Measurements from ENCODE around the gene MED12L. TPM values are rescaled to one million over a fixed set of nuclear protein-coding genes. Genes with fewer than 3 reads are reported as not detected.
"Not testable (repeated sequence)": the region's sequence is repeated elsewhere in the genome, so short reads cannot be mapped to it uniquely, and the experiment has no call there.

MED12L gene
- polyA plus RNA-seq, 1 donor from 2014 or later = 28.5 TPM

GRCh38 chr3:151234825-151235224 is 149.4 kb downstream of the MED12L start:
- Histone ChIP-seq H3K79me2 (replicated peaks; ENCODE audit: insufficient read depth, low read length) (no peaks in the 10 kb centered on the region), H3K4me3 (ENCODE audit: low read length) (no peak overlapping the region), H3K9me2 (ENCODE audit: insufficient read depth, low read length) (no peaks in the 10 kb centered on the region), H3K9ac (ENCODE audit: low read length) (no peak overlapping the region), H3K27me3 (ENCODE audit: insufficient read depth, low read depth, low read length) (no peaks in the 10 kb centered on the region), H3K36me3 (ENCODE audit: insufficient read depth, low read length) (no peaks in the 10 kb centered on the region), H2AFZ (ENCODE audit: low read depth, low read length) (no peak overlapping the region), H3K27ac (ENCODE audit: low read length) (no peak overlapping the region), H4K20me1 (ENCODE audit: insufficient read depth) (no peaks in the 10 kb centered on the region), H3K9me3 (ENCODE audit: low read length) (no peaks in the 10 kb centered on the region), H3F3A (ENCODE audit: insufficient read depth, low read length, poor library complexity, severe bottlenecking) (no peaks in the 10 kb centered on the region), H3K4me2 (ENCODE audit: low read length) (no peak overlapping the region)
- TF ChIP-seq RAD21 (conservative IDR thresholded peaks at IDR 0.05) (no peak), EZH2 (IDR thresholded peaks at IDR 0.05; ENCODE audit: borderline replicate concordance, insufficient read depth, low read length, poor library complexity, severe bottlenecking) (no peak), EP300 (conservative IDR thresholded peaks at IDR 0.05; ENCODE audit: poor library complexity, severe bottlenecking) (no peak), TAF1 (IDR thresholded peaks at IDR 0.05; ENCODE audit: low read depth) (no peak)
- TF ChIP-seq, protein P1, sequence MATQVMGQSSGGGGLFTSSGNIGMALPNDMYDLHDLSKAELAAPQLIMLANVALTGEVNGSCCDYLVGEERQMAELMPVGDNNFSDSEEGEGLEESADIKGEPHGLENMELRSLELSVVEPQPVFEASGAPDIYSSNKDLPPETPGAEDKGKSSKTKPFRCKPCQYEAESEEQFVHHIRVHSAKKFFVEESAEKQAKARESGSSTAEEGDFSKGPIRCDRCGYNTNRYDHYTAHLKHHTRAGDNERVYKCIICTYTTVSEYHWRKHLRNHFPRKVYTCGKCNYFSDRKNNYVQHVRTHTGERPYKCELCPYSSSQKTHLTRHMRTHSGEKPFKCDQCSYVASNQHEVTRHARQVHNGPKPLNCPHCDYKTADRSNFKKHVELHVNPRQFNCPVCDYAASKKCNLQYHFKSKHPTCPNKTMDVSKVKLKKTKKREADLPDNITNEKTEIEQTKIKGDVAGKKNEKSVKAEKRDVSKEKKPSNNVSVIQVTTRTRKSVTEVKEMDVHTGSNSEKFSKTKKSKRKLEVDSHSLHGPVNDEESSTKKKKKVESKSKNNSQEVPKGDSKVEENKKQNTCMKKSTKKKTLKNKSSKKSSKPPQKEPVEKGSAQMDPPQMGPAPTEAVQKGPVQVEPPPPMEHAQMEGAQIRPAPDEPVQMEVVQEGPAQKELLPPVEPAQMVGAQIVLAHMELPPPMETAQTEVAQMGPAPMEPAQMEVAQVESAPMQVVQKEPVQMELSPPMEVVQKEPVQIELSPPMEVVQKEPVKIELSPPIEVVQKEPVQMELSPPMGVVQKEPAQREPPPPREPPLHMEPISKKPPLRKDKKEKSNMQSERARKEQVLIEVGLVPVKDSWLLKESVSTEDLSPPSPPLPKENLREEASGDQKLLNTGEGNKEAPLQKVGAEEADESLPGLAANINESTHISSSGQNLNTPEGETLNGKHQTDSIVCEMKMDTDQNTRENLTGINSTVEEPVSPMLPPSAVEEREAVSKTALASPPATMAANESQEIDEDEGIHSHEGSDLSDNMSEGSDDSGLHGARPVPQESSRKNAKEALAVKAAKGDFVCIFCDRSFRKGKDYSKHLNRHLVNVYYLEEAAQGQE (IDR thresholded peaks at IDR 0.05; ENCODE audit: borderline replicate concordance) = no peak

- Histone ChIP-seq H2AFZ (ENCODE audit: low read depth, low read length) (no peak overlapping the region), H4K20me1 (ENCODE audit: insufficient read depth) (no peaks in the 10 kb centered on the region), H3K9me2 (ENCODE audit: insufficient read depth, low read length) (no peaks in the 10 kb centered on the region), H3K27me3 (ENCODE audit: insufficient read depth, low read depth, low read length) (no peaks in the 10 kb centered on the region), H3F3A (ENCODE audit: insufficient read depth, low read length, poor library complexity, severe bottlenecking) (no peaks in the 10 kb centered on the region), H3K79me2 (replicated peaks; ENCODE audit: insufficient read depth, low read length) (no peaks in the 10 kb centered on the region), H3K4me2 (ENCODE audit: low read length) (no peak overlapping the region), H3K36me3 (ENCODE audit: insufficient read depth, low read length) (no peaks in the 10 kb centered on the region), H3K4me3 (ENCODE audit: low read length) (no peak overlapping the region), H3K9ac (ENCODE audit: low read length) (no peak overlapping the region), H3K9me3 (ENCODE audit: low read length) (no peaks in the 10 kb centered on the region), H3K27ac (ENCODE audit: low read length) (no peak overlapping the region)
- TF ChIP-seq MXI1 (conservative IDR thresholded peaks at IDR 0.05; ENCODE audit: poor library complexity, severe bottlenecking) (no peak), SMC3 (conservative IDR thresholded peaks at IDR 0.05; ENCODE audit: poor library complexity) (no peak), EP300 (conservative IDR thresholded peaks at IDR 0.05; ENCODE audit: poor library complexity, severe bottlenecking) (no peak)
Observed at GRCh38 chr3:151236316-151236715, 150.9 kb downstream of the MED12L start.

DNA sequence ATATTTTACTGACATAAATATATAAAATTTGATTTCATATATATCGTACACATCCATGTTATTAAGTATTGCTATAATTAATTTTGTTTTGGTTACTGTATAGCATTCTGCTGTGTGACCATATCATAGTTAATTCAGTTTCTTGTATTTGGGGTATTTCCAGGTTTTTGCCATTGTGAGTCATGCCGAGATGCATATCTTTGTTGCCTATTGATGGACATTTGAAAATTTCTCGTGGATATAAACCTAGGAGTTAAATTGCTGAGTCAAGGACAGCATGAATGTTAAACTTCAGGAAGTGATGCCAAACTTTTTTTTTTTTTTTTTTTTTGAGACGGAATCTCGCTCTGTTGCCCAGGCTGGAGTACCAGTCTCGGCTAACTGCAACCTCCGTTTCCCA is 151.3 kb downstream of the MED12L start:
- Histone ChIP-seq H3K27ac (ENCODE audit: low read length) (no peak overlapping the region), H3K27me3 (ENCODE audit: insufficient read depth, low read depth, low read length) (no peaks in the 10 kb centered on the region), H3K4me2 (ENCODE audit: low read length) (no peak overlapping the region), H3K36me3 (ENCODE audit: insufficient read depth, low read length) (no peaks in the 10 kb centered on the region), H3K9ac (ENCODE audit: low read length) (no peak overlapping the region), H3F3A (ENCODE audit: insufficient read depth, low read length, poor library complexity, severe bottlenecking) (no peaks in the 10 kb centered on the region), H3K9me3 (ENCODE audit: low read length) (no peaks in the 10 kb centered on the region), H3K79me2 (replicated peaks; ENCODE audit: insufficient read depth, low read length) (no peaks in the 10 kb centered on the region), H2AFZ (ENCODE audit: low read depth, low read length) (no peak overlapping the region), H4K20me1 (ENCODE audit: insufficient read depth) (no peaks in the 10 kb centered on the region), H3K4me3 (ENCODE audit: low read length) (no peak overlapping the region), H3K9me2 (ENCODE audit: insufficient read depth, low read length) (no peaks in the 10 kb centered on the region)
- no peak for TF ChIP-seq MXI1 (conservative IDR thresholded peaks at IDR 0.05; ENCODE audit: poor library complexity, severe bottlenecking)
- TF ChIP-seq EZH2 (IDR thresholded peaks at IDR 0.05; ENCODE audit: borderline replicate concordance, insufficient read depth, low read length, poor library complexity, severe bottlenecking) = no peak
- no peak for TF ChIP-seq CTCF (IDR thresholded peaks at IDR 0.05; ENCODE audit: poor library complexity, severe bottlenecking)
- TF ChIP-seq EP300 (conservative IDR thresholded peaks at IDR 0.05; ENCODE audit: poor library complexity, severe bottlenecking) = no peak
- no peak for TF ChIP-seq POLR2AphosphoS5 (IDR thresholded peaks at IDR 0.05)
- no peak for TF ChIP-seq TAF1 (IDR thresholded peaks at IDR 0.05; ENCODE audit: low read depth)
- no peak for TF ChIP-seq SMC3 (conservative IDR thresholded peaks at IDR 0.05; ENCODE audit: poor library complexity)
- no peak for TF ChIP-seq RAD21 (conservative IDR thresholded peaks at IDR 0.05)
- TF ChIP-seq, protein P1 (IDR thresholded peaks at IDR 0.05; ENCODE audit: borderline replicate concordance) = no peak

DNA sequence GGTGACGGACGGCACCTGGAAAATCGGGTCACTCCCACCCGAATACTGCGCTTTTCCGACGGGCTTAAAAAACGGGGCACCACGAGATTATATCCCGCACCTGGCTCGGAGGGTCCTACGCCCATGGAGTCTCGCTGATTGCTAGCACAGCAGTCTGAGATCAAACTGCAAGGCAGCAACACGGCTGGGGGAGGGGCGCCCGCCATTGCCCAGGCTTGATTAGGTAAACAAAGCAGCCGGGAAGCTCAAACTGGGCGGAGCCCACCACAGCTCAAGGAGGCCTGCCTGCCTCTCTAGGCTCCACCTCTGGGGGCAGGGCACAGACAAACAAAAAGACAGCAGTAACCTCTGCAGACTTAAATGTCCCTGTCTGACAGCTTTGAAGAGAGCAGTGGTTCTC is 156.5 kb downstream of the MED12L start:
- not testable (repeated sequence) for H3K4me2 ChIP-seq (ENCODE audit: low read length); H4K20me1 ChIP-seq (ENCODE audit: insufficient read depth); H3K27me3 ChIP-seq (ENCODE audit: insufficient read depth, low read depth, low read length); H2AFZ ChIP-seq (ENCODE audit: low read depth, low read length); H3K79me2 ChIP-seq (replicated peaks; ENCODE audit: insufficient read depth, low read length); H3K9me2 ChIP-seq (ENCODE audit: insufficient read depth, low read length); H3K4me3 ChIP-seq (ENCODE audit: low read length); H3K36me3 ChIP-seq (ENCODE audit: insufficient read depth, low read length); H3F3A ChIP-seq (ENCODE audit: insufficient read depth, low read length, poor library complexity, severe bottlenecking); H3K9me3 ChIP-seq (ENCODE audit: low read length); H3K27ac ChIP-seq (ENCODE audit: low read length); H3K9ac ChIP-seq (ENCODE audit: low read length)
